Skin of body (tissue), 3 donors: ENCODE data around the gene CDK2AP2. TPM values are rescaled to one million over a fixed set of nuclear protein-coding genes. Genes with fewer than 3 reads are reported as not detected.
"Not testable (repeated sequence)": the region's sequence is repeated elsewhere in the genome, so short reads cannot be mapped to it uniquely, and the experiment has no call there.

ENCODE experiments used
- DNase-seq: peaks from one replicate; lab custom pipeline; 2025; lab: John Stamatoyannopoulos, UW
- small RNA-seq: library from RNA; depleted of rRNA; stranded (forward); fragments of <200 nt; gene quantifications from one replicate; pipeline ENCODE3, GENCODE V24; 2014; ENCODE audit warnings: low replicate concordance
- total RNA-seq: library from RNA; depleted of rRNA; stranded (reverse); fragments of >200 nt; gene quantifications from one replicate; pipeline ENCODE4 v1.2.3, GENCODE V29; 2014

The CDK2AP2 gene
- total RNA-seq, 1 donor from 2014 or later = 4.5 TPM

DNA sequence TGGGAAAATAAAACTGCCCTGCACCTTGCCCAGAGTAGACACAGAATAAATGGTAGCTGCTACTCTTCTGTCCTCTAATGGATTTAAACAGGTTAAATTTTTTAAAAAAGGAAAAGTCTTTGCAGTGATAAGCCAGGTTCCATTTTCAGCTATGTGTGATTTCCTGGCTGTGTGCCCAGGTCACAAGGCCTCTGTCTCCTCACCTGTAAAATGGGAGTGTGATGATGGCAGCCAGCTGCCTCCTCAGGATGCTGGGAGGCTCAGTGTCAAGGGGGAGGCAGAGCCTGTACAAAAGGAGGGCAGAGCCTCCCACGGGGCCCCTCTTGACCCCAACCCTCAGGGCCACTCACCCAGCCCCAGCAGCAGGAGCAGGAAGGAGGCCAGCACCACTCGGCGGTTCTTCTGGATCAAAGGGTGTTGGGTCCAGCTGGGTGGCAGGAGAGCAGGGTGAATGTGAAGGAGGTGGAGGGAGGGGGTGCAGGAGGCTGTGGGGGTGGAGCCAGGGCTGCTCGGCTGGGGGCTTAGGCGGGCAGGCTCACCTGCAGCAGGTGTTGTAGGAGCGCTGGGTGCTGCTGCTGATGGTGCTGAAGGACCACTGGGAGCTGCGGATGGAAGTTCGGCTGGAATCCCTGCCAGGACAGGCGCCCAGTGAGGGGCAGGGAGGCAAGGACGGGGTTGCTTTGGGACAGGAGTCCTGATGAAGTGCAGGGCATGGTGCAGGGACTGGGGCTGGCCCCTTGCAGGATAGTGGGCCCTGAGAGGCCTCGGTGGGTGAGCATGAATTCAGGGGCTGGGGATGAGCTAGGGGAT, 40.8 kb downstream of the CDK2AP2 start:
- no peak for DNase-seq

DNA sequence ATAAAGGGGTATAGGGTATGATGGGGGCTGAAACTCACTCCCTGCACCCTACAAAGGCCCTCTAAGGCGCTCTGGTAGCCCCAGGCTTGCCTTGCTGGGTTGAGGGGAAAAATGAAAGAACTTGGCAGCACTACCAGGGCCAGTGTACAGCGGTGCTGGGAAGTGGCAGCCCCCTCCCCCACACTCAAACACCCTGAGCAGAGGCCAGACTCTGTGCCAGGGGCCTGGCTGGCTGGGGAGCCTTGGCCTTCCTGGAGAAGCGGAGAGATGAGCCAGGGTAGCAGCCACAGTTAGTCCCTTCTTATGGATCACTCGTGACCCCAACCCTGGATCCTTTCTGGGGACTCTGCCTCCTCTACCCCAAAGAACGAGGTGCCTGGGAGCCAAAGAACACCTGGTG, 41.6 kb downstream of the CDK2AP2 start:
- no peak for DNase-seq

DNA sequence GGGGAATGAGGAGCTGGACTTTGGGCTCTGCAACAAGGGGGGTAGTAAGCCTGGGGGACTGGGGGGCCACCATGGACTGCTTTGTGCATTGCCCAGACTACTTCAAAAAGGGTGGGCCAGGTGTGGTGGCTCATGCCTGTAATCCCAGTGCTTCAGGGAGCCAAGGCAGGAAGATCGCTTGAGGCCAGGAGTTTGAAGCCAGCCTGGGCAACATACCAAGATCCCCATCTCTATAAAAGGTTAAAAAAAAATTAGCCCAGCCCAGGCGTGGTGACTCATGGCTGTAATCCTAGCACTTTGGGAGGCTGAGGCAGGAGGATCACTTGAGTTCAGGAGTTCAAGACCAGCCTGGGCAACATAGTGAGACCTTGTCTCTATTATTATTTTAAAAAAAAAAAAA, 42.4 kb downstream of the CDK2AP2 start:
- not testable (repeated sequence) for DNase-seq

DNA sequence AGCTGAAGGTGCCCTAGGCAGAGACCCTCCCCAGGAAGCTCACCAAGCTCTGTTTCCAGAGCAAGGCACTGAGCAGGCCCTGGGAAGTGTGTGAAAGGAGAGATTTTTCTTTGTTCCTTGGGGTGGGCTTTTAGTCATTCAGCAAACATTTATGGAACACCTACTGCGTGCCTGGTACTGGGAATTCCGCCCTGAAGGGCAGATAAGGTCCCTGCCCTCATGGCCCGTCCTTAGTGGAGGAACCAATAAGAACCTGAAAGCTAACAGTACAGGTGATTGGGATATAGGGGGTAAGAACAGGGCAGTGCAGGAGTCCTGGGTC, 42.8 kb downstream of the CDK2AP2 start:
- no peak for DNase-seq

DNA sequence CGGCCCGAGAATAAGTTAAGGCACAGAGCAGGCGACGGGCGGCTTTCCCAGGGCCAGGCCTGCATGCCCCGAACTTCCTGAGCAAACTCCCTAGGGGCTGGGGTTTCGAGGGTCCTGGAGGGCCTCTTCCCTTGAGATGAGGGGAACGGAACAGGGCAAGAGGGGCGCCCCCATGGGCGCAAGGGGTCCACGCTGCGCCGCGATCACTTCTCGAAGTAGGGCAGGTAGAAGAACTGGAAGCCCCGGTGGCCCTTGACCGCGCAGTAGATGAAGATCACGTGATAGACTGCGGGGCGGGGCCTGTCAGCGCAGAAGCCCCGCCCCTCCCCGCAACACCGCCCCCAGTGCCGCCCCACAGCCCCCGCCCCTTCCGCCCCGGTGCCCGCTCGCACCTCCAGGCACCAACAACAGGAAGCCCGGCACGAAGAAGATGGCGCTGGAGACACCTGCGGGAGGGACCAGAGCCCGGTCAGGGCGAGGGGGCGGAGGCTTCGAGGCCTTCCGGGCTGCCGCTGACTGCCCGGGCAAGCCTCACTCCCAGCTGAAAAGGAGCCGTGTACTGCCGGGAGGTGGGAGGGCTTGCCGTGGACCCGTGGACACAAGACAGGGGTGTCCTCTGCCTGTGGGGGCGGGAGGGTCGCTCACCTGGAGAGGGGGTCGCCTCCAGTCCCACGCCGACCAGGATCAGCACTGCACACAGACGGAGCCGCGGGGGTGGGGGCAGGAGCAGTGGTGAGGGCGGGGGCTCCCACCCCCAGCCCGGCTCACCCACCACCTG, 43.4 kb downstream of the CDK2AP2 start:
- peak; percentile 34 for DNase-seq

DNA sequence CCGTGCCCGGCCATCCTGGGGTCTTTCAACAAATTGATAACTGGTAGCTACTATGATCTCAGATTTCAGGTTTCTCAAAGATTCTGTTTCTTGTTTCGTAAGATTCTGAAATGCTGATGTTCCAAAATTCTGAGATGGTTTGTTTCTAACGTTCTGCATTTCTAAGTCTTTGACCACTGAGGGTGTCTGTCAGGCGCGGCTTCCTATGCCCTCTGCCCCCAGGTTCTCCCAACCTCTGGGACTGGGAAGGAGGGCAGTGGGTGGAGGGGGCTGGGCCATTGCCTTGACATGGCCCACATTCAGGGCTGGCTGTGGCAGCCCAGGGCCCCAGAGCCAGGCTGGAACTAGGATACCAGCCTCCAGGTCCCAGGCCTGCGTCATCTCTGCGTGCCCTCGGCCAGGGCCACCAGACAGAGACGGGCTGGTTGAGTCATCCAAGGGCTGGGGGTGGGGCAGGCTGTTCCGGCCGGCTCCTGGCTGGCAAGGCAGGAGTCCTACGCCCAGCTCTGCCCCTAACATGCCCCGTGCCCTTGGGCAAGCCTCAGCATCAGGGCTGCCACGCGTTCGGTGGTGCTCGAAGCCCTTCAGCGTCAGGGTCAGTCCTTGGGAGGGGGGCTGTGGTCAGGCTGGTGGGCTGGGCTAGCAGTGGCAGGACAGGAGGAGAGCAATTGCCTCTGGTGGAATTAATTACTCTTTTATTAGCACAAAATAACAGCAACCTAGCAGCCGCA, 44.1 kb downstream of the CDK2AP2 start:
- DNase-seq = no peak

DNA sequence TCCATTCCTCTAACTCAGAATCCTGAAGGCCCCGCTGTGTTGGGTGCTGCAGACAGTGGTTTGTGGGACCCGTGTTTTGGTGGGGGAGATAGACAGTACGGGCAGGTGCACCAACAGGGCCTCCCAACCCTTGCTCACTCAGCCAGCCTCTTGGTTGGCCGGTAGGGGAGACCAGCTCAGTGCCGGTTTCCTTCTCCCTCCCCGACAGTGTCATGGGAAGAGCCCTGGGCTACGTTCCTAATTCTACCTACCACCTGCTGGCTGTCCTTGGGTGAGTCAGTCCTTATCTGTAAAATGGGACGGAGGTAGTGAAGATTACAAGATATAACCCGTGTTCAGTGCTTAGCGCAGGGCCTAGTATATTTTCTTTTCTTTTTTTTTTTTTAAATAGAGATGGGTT, 44.8 kb downstream of the CDK2AP2 start:
- no peak for DNase-seq

DNA sequence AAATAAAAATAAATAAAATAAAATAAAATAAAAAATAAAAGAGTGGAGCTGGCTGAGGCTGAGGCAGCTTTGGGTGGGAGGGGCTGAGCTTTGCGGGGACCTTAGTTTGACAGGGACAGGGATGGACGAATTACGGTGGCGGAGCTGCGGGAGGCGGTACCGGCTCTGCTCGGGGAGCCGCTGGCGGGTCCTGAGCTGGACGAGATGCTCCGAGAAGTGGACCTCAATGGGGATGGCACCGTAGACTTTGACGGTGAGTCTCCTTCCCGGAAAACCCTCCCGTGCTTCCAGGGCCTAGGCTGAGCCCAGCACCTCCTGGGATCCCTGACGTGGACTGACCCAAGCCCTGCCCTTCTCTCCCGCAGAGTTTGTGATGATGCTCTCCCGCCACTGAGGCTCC, 49.7 kb downstream of the CDK2AP2 start:
- no peak for DNase-seq

DNA sequence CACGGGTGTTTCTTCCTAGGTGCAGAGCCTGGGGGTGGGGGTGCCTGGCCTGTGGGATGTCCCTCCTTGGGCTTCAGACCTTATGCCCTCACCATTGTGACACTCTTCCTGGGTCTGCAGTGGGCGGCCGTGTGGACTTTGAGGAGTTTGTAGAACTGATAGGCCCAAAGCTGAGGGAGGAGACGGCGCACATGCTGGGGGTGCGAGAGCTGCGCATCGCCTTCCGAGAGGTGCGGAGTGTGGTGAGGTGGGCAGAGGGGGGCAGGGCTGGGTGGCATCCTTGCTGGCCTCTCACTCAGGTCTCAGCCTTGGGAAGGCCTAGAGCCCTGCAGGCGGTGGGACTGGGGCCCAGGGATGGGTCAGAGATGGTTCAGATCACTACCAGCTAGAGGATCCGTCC, 50.5 kb downstream of the CDK2AP2 start:
- DNase-seq = no peak

Small RNA genes within 50 kb of the gene (small RNA-seq; reads per million reads assigned to genes)
- gene MIR6752 = not detected

Other genes with a start within 250 kb of the CDK2AP2 start
- gene GRK2, start 241.7 kb downstream of the CDK2AP2 start, total RNA-seq = 34.5 TPM
- gene ANKRD13D, start 218.9 kb downstream of the CDK2AP2 start, total RNA-seq = 33.0 TPM
- 13.4 TPM for gene SSH3, start 204.6 kb downstream of the CDK2AP2 start, total RNA-seq
- gene POLD4, start 154.6 kb downstream of the CDK2AP2 start, total RNA-seq = 9.5 TPM
- 0.89 TPM for gene CLCF1, start 134.6 kb downstream of the CDK2AP2 start, total RNA-seq
- 9.6 TPM for gene RAD9A, start 116.2 kb downstream of the CDK2AP2 start, total RNA-seq
- 78.3 TPM for gene PPP1CA, start 106.3 kb downstream of the CDK2AP2 start, total RNA-seq
- 1.2 TPM for gene TBC1D10C, start 104.1 kb downstream of the CDK2AP2 start, total RNA-seq
- gene CARNS1, start 92.5 kb downstream of the CDK2AP2 start, total RNA-seq = 3.8 TPM
- gene RPS6KB2, start 79.7 kb downstream of the CDK2AP2 start, total RNA-seq = 39.8 TPM
- 0.89 TPM for gene PTPRCAP, start 70.5 kb downstream of the CDK2AP2 start, total RNA-seq
- 30.2 TPM for gene CORO1B, start 64.7 kb downstream of the CDK2AP2 start, total RNA-seq
- gene GPR152, start 55.4 kb downstream of the CDK2AP2 start, total RNA-seq = not detected
- 0.49 TPM for gene CABP4, start 52.8 kb downstream of the CDK2AP2 start, total RNA-seq
- 33.7 TPM for gene TMEM134, start 38.9 kb downstream of the CDK2AP2 start, total RNA-seq
- 42.8 TPM for gene AIP, start 25.1 kb downstream of the CDK2AP2 start, total RNA-seq
- gene PITPNM1, start 2.8 kb downstream of the CDK2AP2 start, total RNA-seq = 7.5 TPM
- not detected for gene CABP2, start 15.3 kb upstream of the CDK2AP2 start, total RNA-seq
- 333 TPM for gene GSTP1, start 75.7 kb upstream of the CDK2AP2 start, total RNA-seq
- gene NDUFV1, start 98.8 kb upstream of the CDK2AP2 start, total RNA-seq = 121 TPM
- 6.0 TPM for gene NUDT8, start 121.8 kb upstream of the CDK2AP2 start, total RNA-seq
- gene TBX10, start 131.6 kb upstream of the CDK2AP2 start, total RNA-seq = not detected
- gene ACY3, start 142.6 kb upstream of the CDK2AP2 start, total RNA-seq = 0.20 TPM
- gene ALDH3B2, start 166.5 kb upstream of the CDK2AP2 start, total RNA-seq = 19.1 TPM